ENCODE measurements around the gene KLHL13.

DNA sequence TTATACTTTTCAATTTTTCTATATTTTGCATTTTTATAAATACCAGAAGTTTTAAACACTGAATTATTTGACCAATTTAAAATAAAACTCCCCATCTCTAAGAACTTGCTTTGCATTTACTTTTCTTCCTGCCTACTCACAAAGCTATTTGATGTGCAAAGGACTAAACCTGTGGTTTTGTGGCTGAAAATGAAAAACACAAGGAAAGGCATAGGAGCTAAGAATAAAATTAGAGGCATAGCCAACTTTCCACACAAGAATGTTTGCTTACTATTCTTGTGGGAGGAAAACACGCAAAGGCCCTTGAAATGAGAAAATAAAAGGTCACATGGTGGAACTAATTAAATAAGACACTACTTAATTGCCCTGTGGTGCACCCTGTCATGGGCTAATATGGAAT, 221.2 kb downstream of the KLHL13 start:
- TF ChIP-seq CTCF (IDR thresholded peaks at IDR 0.05): no peak
- no peak for TF ChIP-seq POLR2A (IDR thresholded peaks at IDR 0.05)

All from breast epithelium (tissue), 3 donors.